Ovary (tissue), 9 donors: Measurements from ENCODE around the gene ATM. TPM values are rescaled to one million over a fixed set of nuclear protein-coding genes. Genes with fewer than 3 reads are reported as not detected.
"Not testable (repeated sequence)": the region's sequence is repeated elsewhere in the genome, so short reads cannot be mapped to it uniquely, and the experiment has no call there.

Experiments
- DNase-seq, 5 donors: peaks; one replicate each; pipeline ENCODE4 v3.0.0-alpha.2; 2019 to 2020
- H3K27ac ChIP-seq, 2 donors: fragments of 200-600 bp; one replicate each; pipeline versions ENCODE4 v1.5.1 to v1.8.0; 2019 to 2022
- H3K27me3 ChIP-seq: fragments of 200-600 bp; one replicate; pipeline ENCODE4 v1.8.0; 2022
- H3K36me3 ChIP-seq: fragments of 200-600 bp; sonication (generic); one replicate; pipeline ENCODE4 v1.5.1; 2019
- H3K4me1 ChIP-seq: one replicate; pipeline ENCODE4 v1.8.1; 2013; ENCODE audit warnings: mild to moderate bottlenecking, moderate library complexity; ENCODE audit not compliant: insufficient read depth
- H3K4me3 ChIP-seq: fragments of 200-600 bp; sonication (generic); one replicate; pipeline ENCODE4 v1.5.1; 2017
- H3K9me3 ChIP-seq, 2 donors: fragments of 200-600 bp in 1 of 2; sonication (generic) in 1 of 2; one replicate each; pipeline versions ENCODE4 v1.5.1 to v1.8.1; 2013 to 2019; ENCODE audit warnings: mild to moderate bottlenecking in 1 of 2, moderate library complexity in 1 of 2
- EP300 ChIP-seq: sonication (generic); formaldehyde crosslinking; IDR thresholded peaks from one replicate; pipeline ENCODE4 v1.6.1; 2017; ENCODE audit warnings: antibody characterized with exemption
- POLR2A ChIP-seq: fragments of 450-650 bp; IDR thresholded peaks from one replicate; pipeline ENCODE4 v1.6.1; 2017; ENCODE audit warnings: antibody characterized with exemption, mild to moderate bottlenecking, moderate library complexity
- WGBS, 3 donors: extraction: QIAGEN DNeasy Blood & Tissue Kit in 1 of 3; methylation state at CpG; one replicate each; pipeline versions ENCODE4 v1.1.5 to v1.1.7; 2013 to 2017; 5-methylcytosine and 5-hydroxymethylcytosine counted together
- intact Hi-C, 4 donors: fragments of 100-400 bp; cut with DNase I; formaldehyde crosslinking; loops; one replicate each; pipeline versions ENCODE4 v1.11.0 to v1.15.1; 2022 to 2023
- polyA plus RNA-seq, 2 donors: library from polyadenylated mRNA; stranded (reverse); fragments of 200-250 nt in 1 of 2; fragments of 350-450 nt in 1 of 2; fragmentation: Illumina TruSeq in 1 of 2; extraction: RNeasy Lipid Tissue Mini Kit (QIAGEN cat#74804) in 1 of 2; gene quantifications; one replicate each; pipeline ENCODE4 v1.2.3, GENCODE V29; 2013 to 2014
- total RNA-seq, 7 donors: library from RNA; depleted of rRNA in 2 of 7; stranded (reverse); fragments of >200 nt in 2 of 7; fragmentation: NEBNext Ultra II Directional in 3 of 7; extraction: Animal tissue kit (Norgen Biotek cat#: 25700) in 3 of 7; gene quantifications; one replicate each; pipeline versions ENCODE4 v1.1.0 to v1.2.4, GENCODE V29; 2016 to 2023
- TF ChIP-seq, protein P1 (sequence below), 3 donors: fragments of 450-650 bp in 2 of 3; fragments of 200-600 bp in 1 of 3; IDR thresholded peaks; one replicate each; pipeline versions ENCODE4 v1.5.1 to v1.8.0; 2016 to 2022; ENCODE audit warnings: antibody characterized with exemption in 3 of 3, mild to moderate bottlenecking in 1 of 3
- donor health status: DM: no; HTN: no; CAD: no; lungs with moderate emphysema.
- donor health status: DM: no; HTN: no; CAD: no.
- donor health status: Bipolar disorder and iron deficiency.
- donor health status: DM: yes; HTN: yes; CAD: no.
- donor health status: DM: no; HTN: no; CAD: no.
- donor health status: DM: yes; HTN: yes; CAD: no.

The ATM gene
- total and polyA plus RNA-seq, 9 donors, result 29.2 to 104 (median 79.6) TPM

DNA sequence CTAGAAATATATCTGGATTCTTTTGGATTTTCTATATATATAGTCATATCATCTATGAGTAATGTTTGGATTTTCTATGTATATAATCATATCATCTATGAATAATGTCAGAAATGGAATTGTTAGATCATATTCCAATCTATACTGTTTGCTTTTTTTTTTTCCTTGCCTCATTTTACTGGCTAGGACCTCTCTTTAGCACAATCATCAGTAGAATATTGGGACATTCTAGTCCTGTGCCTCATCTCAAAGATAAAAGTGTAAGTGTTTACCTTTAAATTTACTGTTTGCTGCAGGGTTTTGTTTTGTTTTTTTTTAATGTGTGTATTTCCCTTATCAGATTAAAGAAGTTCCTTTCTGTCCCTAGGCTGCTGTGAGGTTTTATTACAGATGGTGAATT is 147.4 kb downstream of the ATM start:
- no peak for TF ChIP-seq EP300
- TF ChIP-seq, protein P1, sequence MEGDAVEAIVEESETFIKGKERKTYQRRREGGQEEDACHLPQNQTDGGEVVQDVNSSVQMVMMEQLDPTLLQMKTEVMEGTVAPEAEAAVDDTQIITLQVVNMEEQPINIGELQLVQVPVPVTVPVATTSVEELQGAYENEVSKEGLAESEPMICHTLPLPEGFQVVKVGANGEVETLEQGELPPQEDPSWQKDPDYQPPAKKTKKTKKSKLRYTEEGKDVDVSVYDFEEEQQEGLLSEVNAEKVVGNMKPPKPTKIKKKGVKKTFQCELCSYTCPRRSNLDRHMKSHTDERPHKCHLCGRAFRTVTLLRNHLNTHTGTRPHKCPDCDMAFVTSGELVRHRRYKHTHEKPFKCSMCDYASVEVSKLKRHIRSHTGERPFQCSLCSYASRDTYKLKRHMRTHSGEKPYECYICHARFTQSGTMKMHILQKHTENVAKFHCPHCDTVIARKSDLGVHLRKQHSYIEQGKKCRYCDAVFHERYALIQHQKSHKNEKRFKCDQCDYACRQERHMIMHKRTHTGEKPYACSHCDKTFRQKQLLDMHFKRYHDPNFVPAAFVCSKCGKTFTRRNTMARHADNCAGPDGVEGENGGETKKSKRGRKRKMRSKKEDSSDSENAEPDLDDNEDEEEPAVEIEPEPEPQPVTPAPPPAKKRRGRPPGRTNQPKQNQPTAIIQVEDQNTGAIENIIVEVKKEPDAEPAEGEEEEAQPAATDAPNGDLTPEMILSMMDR (IDR thresholded peaks at IDR 0.05), result no peak
- no peak for TF ChIP-seq POLR2A
- no peaks in the 10 kb centered on the region for H3K36me3 ChIP-seq
- no peak overlapping the region for H3K4me3 ChIP-seq
- no peaks in the 10 kb centered on the region for H3K9me3 ChIP-seq
- DNase-seq, result no peak
- H3K4me1 ChIP-seq, result no peaks in the 10 kb centered on the region
- H3K27me3 ChIP-seq, result no peaks in the 10 kb centered on the region
- intact Hi-C loops, result no loop called here
- H3K27ac ChIP-seq, result no peak overlapping the region

DNA sequence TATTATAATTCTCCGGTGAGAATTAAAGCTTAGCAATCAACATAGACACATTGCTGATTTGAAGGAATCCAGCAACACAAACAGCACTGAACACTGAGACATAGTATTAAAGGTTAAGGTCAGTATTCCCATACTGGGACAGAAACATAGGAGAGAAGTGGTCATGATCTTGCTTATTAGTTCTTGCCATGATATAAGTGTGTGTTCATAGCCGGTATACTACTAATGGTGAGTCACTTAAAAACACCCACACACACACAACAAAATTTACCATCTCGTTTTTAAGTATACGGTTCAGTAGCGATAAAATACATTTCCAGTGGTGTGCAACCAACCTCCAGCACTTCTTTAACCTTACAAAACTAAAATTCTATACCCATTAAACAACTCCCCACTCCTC is 148.1 kb downstream of the ATM start:
- TF ChIP-seq POLR2A (no peak), EP300 (no peak)
- TF ChIP-seq, protein P1 (IDR thresholded peaks at IDR 0.05), result no peak
- no peaks in the 10 kb centered on the region for H3K27me3 ChIP-seq
- no peak overlapping the region for H3K4me3 ChIP-seq
- no peak overlapping the region for H3K27ac ChIP-seq
- no peaks in the 10 kb centered on the region for H3K4me1 ChIP-seq
- WGBS, 3 donors, result 60 to 74% (median 68%) methylated on average over 5 of the region's 5 CpGs
- DNase-seq, result no peak
- intact Hi-C loops, result no loop called here
- no peaks in the 10 kb centered on the region for H3K36me3 ChIP-seq
- H3K9me3 ChIP-seq, result no peaks in the 10 kb centered on the region

DNA sequence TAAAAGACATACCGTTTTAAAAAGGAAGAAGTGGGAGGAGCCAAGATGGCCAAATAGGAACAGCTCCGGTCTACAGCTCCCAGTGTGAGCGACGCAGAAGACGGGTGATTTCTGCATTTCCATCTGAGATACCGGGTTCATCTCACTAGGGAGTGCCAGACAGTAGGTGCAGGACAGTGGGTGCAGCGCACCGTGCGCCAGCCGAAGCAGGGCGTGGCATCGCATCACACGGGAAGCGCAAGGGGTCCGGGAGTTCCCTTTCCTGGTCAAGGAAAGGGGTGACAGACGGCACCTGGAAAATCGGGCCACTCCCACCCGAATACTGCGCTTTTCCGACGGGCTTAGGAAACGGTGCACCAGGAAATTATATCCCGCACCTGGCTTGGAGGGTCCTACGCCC is 150.6 kb downstream of the ATM start:
- intact Hi-C loops, result not testable (repeated sequence)

DNA sequence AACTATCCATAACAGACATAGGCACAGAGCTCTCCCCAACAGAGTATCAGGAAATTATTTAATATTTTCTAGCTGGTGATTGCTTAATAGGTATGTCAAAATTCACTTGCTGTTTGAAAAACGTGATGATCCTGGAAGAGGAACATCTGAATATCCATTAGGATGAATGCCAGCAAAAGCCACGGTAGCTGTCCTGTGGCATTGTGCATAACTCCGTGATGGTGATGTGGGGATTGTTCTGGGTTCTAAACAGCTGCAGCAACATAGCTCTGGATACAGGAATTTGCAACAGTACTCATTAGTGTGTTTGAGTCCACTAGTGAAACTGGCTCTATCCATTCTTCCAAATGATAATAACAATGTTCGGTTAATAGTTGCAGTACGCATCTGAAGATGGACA is 165.7 kb downstream of the ATM start:
- 81 to 83% (median 83%) methylated on average over 5 of the region's 5 CpGs for WGBS, 3 donors
- H3K27ac ChIP-seq, result no peak overlapping the region
- no peaks in the 10 kb centered on the region for H3K9me3 ChIP-seq
- no peaks in the 10 kb centered on the region for H3K4me1 ChIP-seq
- no peak overlapping the region for H3K4me3 ChIP-seq
- DNase-seq, result no peak
- no peaks in the 10 kb centered on the region for H3K36me3 ChIP-seq
- TF ChIP-seq, protein P1 (IDR thresholded peaks at IDR 0.05), result no peak
- TF ChIP-seq POLR2A, result no peak
- no peak for TF ChIP-seq EP300
- intact Hi-C loops, result no loop called here
- no peaks in the 10 kb centered on the region for H3K27me3 ChIP-seq

More for the DNA sequence above, 150.6 kb downstream of the ATM start:
- DNase-seq, H3K9me3 ChIP-seq, H3K27ac ChIP-seq, H3K27me3 ChIP-seq, H3K4me3 ChIP-seq, H3K4me1 ChIP-seq, H3K36me3 ChIP-seq: not testable (repeated sequence)
- 92 to 97% (median 96%) methylated on average over 24 of the region's 24 CpGs for WGBS, 3 donors

DNA sequence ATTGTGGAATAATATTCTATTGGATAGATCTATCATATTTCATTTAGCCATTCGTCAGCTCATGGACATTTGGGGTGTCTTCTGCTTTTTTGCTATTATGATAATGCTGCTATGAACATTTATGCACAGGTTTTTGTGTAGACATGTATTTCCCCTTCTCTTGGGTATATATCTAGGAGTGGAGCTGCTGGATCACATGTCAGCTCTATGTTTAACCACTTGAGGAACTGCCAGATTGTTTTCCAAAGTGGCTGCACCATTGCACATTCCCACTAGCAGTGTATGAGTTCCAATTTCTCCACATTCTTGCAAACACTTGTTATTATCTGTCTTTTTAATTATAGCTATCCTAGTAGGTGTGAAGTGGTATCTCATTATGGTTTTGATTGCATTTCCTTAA is 169.5 kb downstream of the ATM start:
- no peak for DNase-seq
- intact Hi-C loops, result no loop called here
- Histone ChIP-seq H3K36me3 (no peaks in the 10 kb centered on the region), H3K27ac (no peak overlapping the region), H3K27me3 (no peaks in the 10 kb centered on the region), H3K9me3 (no peaks in the 10 kb centered on the region), H3K4me3 (no peak overlapping the region), H3K4me1 (no peaks in the 10 kb centered on the region)
- 88 to 93% (median 90%) methylated on average over 1 of the region's 1 CpG for WGBS, 3 donors
- TF ChIP-seq EP300, result no peak
- TF ChIP-seq, protein P1 (IDR thresholded peaks at IDR 0.05), result no peak
- TF ChIP-seq POLR2A, result no peak
